ENCODE measurements around the gene SLC25A44. TPM values are rescaled to one million over a fixed set of nuclear protein-coding genes. Genes with fewer than 3 reads are reported as not detected.

Gene SLC25A44
- total RNA-seq, 1 experiment from 2014 or later = 28.1 TPM

- ATAC-seq (no peak), DNase-seq (no peak)
- no TSS peak for BruUV-seq (replicated peaks)
- no peaks in the 10 kb centered on the region for H3K4me1 ChIP-seq (ENCODE audit: insufficient read depth, low read length)
- H3K27me3 ChIP-seq (ENCODE audit: low read length) = no peaks in the 10 kb centered on the region
- no peak overlapping the region for H3K4me3 ChIP-seq (ENCODE audit: low read length)
- H3F3A ChIP-seq (ENCODE audit: low read length, unreplicated experiment) = no peaks in the 10 kb centered on the region
- H3K4me2 ChIP-seq (ENCODE audit: low read length) = no peak overlapping the region
- TF ChIP-seq EZH2 (IDR thresholded peaks at IDR 0.05; ENCODE audit: low read length, unreplicated experiment) = no peak
- peak; percentile 30; the same call in 1 of the 2 replicates for TF ChIP-seq CTCF (conservative IDR thresholded peaks at IDR 0.05; ENCODE audit: low read depth, low read length)
- no peak for TF ChIP-seq EZH2phosphoT487 (IDR thresholded peaks at IDR 0.05; ENCODE audit: borderline replicate concordance, low read length)
- ChIA-PET POLR2A (ENCODE audit: unreplicated experiment) (no interaction called here), CTCF (no interaction called here)
- H2AFZ ChIP-seq (ENCODE audit: low read length) = no peak overlapping the region
- H3K79me2 ChIP-seq (ENCODE audit: low read length) = no peaks in the 10 kb centered on the region
- H4K20me1 ChIP-seq (ENCODE audit: low read length) = no peaks in the 10 kb centered on the region
- no peak overlapping the region for H3K9ac ChIP-seq (ENCODE audit: low read length)
- no peaks in the 10 kb centered on the region for H3K36me3 ChIP-seq (ENCODE audit: low read depth, low read length)
- intact Hi-C loops (cut with micrococcal nuclease) = no loop called here
- H3K9me3 ChIP-seq (ENCODE audit: low read length) = no peaks in the 10 kb centered on the region
- H3K9me2 ChIP-seq (replicated peaks; ENCODE audit: low read length) = no peaks in the 10 kb centered on the region
- H3K27ac ChIP-seq (ENCODE audit: low read length) = no peak overlapping the region
Measured at GRCh38 chr1:156172696-156173470, 21.0 kb upstream of the SLC25A44 start.

GRCh38 chr1:156176610-156177210, 17.2 kb upstream of the SLC25A44 start:
- Histone ChIP-seq H4K20me1 (ENCODE audit: low read length) (no peaks in the 10 kb centered on the region), H3K27ac (ENCODE audit: low read length) (no peak overlapping the region), H3K36me3 (ENCODE audit: low read depth, low read length) (no peaks in the 10 kb centered on the region), H3K4me3 (ENCODE audit: low read length) (no peak overlapping the region), H3K79me2 (ENCODE audit: low read length) (no peaks in the 10 kb centered on the region), H3K9ac (ENCODE audit: low read length) (no peak overlapping the region), H3K9me2 (replicated peaks; ENCODE audit: low read length) (no peaks in the 10 kb centered on the region), H3K4me1 (ENCODE audit: insufficient read depth, low read length) (no peaks in the 10 kb centered on the region), H3K4me2 (ENCODE audit: low read length) (no peak overlapping the region), H3K9me3 (ENCODE audit: low read length) (no peaks in the 10 kb centered on the region), H2AFZ (ENCODE audit: low read length) (no peak overlapping the region), H3K27me3 (ENCODE audit: low read length) (no peaks in the 10 kb centered on the region), H3F3A (ENCODE audit: low read length, unreplicated experiment) (no peaks in the 10 kb centered on the region)
- intact Hi-C loops (cut with micrococcal nuclease) = no loop called here
- ChIA-PET POLR2A (ENCODE audit: unreplicated experiment) (no interaction called here), CTCF (no interaction called here)
- DNase-seq (no peak), ATAC-seq (no peak)
- no TSS peak for BruUV-seq (replicated peaks)
- TF ChIP-seq EZH2phosphoT487 (IDR thresholded peaks at IDR 0.05; ENCODE audit: borderline replicate concordance, low read length) (no peak), EZH2 (IDR thresholded peaks at IDR 0.05; ENCODE audit: low read length, unreplicated experiment) (no peak), CTCF (conservative IDR thresholded peaks at IDR 0.05; ENCODE audit: low read depth, low read length) (no peak)

Measured in PC-3 (cell line).